GM19467 (cell line): ENCODE data around the gene ANO10.
"Not testable (repeated sequence)": the region's sequence is repeated elsewhere in the genome, so short reads cannot be mapped to it uniquely, and the experiment has no call there.

ENCODE experiments used
- ATAC-seq: cut with Tn5 transposase; IDR thresholded peaks from one replicate; pipeline ENCODE4 v1.9.1; 2021; ENCODE audit warnings: mild to moderate bottlenecking, moderate library complexity; ENCODE audit not compliant: unreplicated experiment

Gene ANO10

GRCh38 chr3:43582866-43583265, 38.9 kb downstream of the ANO10 start:
- no peak for ATAC-seq

- no peak for ATAC-seq
Observed at GRCh38 chr3:43581343-43581742, 40.5 kb downstream of the ANO10 start.

GRCh38 chr3:43580181-43580580, 41.6 kb downstream of the ANO10 start:
- ATAC-seq, result no peak

- ATAC-seq, result no peak
Observed at GRCh38 chr3:43573576-43573975, 48.2 kb downstream of the ANO10 start.

GRCh38 chr3:43565661-43566341, 56.0 kb downstream of the ANO10 start:
- not testable (repeated sequence) for ATAC-seq

- no peak for ATAC-seq
Observed at GRCh38 chr3:43559961-43560360, 61.9 kb downstream of the ANO10 start.

GRCh38 chr3:43558171-43558570, 63.6 kb downstream of the ANO10 start:
- ATAC-seq, result no peak

- no peak for ATAC-seq
Observed at GRCh38 chr3:43549626-43550290, 72.1 kb downstream of the ANO10 start.

GRCh38 chr3:43544277-43544676, 77.5 kb downstream of the ANO10 start:
- ATAC-seq, result not testable (repeated sequence)

- no peak for ATAC-seq
Observed at GRCh38 chr3:43542328-43543043, 79.3 kb downstream of the ANO10 start.

GRCh38 chr3:43540624-43541023, 81.2 kb downstream of the ANO10 start:
- ATAC-seq, result no peak

- ATAC-seq, result no peak
Observed at GRCh38 chr3:43539321-43539720, 82.5 kb downstream of the ANO10 start.

- ATAC-seq, result no peak
Observed at GRCh38 chr3:43537225-43537624, 84.6 kb downstream of the ANO10 start.

GRCh38 chr3:43534675-43535074, 87.1 kb downstream of the ANO10 start:
- ATAC-seq, result no peak

GRCh38 chr3:43533009-43533408, 88.8 kb downstream of the ANO10 start:
- no peak for ATAC-seq

- ATAC-seq, result no peak
Observed at GRCh38 chr3:43531835-43532234, 90.0 kb downstream of the ANO10 start.

- ATAC-seq, result no peak
Observed at GRCh38 chr3:43528498-43529099, 93.2 kb downstream of the ANO10 start.

GRCh38 chr3:43526956-43527355, 94.9 kb downstream of the ANO10 start:
- no peak for ATAC-seq

- ATAC-seq, result no peak
Observed at GRCh38 chr3:43525941-43526607, 95.7 kb downstream of the ANO10 start.

- ATAC-seq, result no peak
Observed at GRCh38 chr3:43525386-43525785, 96.4 kb downstream of the ANO10 start.

GRCh38 chr3:43523454-43524053, 98.3 kb downstream of the ANO10 start:
- ATAC-seq, result peak; percentile 88
